22Rv1 (cell line): ENCODE measurements around the gene TEX261.

ENCODE experiments used
- ZFX ChIP-seq: fragments of 450-650 bp; IDR thresholded peaks from 2 replicates; pipeline ENCODE4 v1.6.1; 2017; ENCODE audit warnings: antibody characterized with exemption, borderline replicate concordance
- TF ChIP-seq, protein P1 (sequence below): fragments of 450-650 bp; IDR thresholded peaks from 2 replicates; pipeline ENCODE4 v1.5.1; 2017; ENCODE audit warnings: mild to moderate bottlenecking

DNA sequence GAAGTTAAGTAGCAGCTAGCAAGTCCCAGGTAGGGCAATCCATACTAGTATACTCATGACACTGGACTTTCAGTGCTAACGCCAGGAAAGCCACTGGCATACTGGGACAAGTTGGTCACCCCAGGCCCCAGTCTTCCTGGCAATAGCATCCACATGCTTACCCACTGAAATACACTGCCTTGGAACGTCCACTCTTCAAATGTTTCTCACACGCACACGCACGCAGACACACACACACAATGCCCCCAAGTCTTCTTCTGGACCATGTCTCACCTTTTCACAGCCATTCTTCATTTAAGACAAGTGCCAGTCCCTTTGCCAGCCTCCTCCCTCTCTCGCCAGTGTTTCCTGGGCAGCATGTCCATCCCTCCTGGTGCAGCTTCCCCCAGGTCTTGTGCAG, 8.7 kb upstream of the TEX261 start:
- TF ChIP-seq, protein P1, sequence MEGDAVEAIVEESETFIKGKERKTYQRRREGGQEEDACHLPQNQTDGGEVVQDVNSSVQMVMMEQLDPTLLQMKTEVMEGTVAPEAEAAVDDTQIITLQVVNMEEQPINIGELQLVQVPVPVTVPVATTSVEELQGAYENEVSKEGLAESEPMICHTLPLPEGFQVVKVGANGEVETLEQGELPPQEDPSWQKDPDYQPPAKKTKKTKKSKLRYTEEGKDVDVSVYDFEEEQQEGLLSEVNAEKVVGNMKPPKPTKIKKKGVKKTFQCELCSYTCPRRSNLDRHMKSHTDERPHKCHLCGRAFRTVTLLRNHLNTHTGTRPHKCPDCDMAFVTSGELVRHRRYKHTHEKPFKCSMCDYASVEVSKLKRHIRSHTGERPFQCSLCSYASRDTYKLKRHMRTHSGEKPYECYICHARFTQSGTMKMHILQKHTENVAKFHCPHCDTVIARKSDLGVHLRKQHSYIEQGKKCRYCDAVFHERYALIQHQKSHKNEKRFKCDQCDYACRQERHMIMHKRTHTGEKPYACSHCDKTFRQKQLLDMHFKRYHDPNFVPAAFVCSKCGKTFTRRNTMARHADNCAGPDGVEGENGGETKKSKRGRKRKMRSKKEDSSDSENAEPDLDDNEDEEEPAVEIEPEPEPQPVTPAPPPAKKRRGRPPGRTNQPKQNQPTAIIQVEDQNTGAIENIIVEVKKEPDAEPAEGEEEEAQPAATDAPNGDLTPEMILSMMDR, result no peak
- no peak for TF ChIP-seq ZFX
